Left kidney (tissue), 2 donors: ENCODE data around the gene GATM. TPM values are rescaled to one million over a fixed set of nuclear protein-coding genes. Genes with fewer than 3 reads are reported as not detected.
"Not testable (repeated sequence)": the region's sequence is repeated elsewhere in the genome, so short reads cannot be mapped to it uniquely, and the experiment has no call there.

Source experiments
- DNase-seq: peaks from one replicate; pipeline ENCODE4 v3.0.0-alpha.2; 2013
- polyA plus RNA-seq: library from polyadenylated mRNA; unstranded; fragments of 120-200 nt; gene quantifications from one replicate; pipeline ENCODE4 v1.2.1, GENCODE V29; 2013; ENCODE audit not compliant: insufficient read length

Gene GATM
- polyA plus RNA-seq, 1 donor, result 242 TPM

DNA sequence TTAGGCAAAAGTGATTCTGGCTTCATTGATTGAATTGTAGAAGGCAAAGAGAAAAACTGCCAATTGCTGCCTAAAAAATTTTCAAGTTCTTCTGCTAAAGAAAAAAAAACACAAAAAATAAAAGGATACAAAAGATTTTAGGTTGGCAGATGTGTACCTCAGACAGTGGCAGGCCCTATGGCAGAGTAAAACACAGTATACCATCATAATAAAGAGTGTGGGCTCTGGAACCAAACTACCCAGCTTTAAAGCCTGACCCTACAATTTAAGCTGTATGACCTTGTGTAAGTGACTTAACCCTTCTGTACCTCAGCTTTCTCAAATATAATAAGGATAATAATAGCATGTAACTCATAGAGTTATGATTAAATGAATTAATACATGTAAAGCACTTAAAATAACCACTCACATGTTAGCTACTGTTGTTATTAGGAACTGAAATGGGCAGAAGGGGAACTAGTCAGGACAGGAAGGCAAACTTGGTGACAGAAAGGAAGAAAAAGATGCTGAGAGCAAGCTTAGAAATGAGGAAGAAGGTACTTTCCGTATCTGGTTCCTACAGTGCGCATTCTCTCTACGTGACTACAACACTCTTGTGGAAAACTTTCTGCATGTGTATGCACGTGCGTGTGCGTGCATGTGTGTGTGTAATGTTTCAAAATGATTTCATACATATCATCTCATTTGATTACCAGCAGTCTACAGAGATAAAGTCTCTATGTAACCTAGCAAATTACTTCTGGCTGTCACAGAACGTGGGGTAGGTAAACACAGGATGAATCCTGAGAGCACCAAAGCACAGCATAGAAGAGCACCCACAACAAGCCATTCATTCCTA lies 13.6 kb upstream of the GATM start:
- DNase-seq, result no peak

DNA sequence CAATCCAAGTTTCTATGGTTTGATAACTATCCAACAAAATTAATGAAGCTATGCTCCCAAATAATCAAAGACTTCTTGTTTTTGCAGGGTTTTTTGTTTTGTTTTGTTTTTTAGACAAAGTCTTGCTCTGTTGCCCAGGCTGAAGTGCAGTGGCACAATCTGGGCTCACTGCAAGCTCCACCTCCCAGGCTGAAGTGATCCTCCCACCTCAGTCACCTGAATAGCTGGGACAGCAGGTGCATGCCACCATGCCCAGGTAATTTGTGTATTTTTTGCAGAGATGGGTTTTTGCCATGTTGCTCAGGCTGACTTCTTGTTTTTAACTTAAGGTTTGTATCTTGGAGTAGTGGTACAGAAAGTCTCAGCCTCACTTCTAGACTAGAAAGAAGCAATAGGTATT lies 11.0 kb upstream of the GATM start:
- no peak for DNase-seq

DNA sequence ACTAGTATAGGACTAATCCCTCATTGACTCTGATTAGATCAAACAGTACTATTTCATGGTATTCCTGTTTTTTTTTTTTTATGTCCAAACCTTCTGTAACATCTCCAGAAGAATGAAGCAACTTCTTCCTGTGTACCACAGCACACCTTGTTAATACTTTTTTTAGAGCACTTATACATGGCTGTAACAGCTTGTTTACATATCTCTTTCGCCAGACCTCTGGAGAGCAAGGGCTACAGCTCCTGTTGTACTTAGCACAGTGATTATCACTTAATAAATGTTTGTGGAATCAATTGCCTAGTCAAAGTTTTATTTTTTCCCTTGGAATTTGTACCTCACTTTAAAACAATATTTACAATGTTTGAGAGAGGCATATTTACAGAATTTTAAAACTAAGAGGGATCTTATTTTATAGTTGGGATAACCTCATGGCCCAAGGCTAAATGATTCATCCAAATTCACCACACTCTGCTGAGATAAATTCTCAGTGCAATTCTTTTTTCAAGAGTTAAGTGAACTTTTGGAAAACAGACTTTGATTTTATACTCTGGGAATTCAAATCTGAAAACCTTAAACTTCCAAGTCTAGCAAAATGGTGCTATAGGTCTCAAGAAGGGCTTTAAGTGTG lies 9.2 kb upstream of the GATM start:
- no peak for DNase-seq

DNA sequence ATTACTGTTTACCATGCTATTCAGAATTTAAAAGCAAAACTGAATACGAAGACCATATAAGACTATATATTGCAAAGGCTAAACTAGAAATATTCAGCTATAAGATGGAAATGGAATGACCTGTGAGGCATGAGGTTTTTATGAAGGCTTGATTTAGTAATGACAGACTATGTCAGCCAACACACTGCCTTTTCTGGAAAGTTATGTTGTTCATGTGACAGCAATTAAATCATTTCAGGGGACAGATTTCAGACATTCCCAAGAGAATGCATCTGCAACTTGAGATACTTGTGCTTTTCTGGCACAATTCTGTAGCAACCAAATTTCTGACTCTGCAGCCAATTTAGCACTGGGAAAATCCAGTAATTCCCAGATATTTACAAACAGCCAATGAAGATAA lies 8.6 kb upstream of the GATM start:
- DNase-seq, result no peak

DNA sequence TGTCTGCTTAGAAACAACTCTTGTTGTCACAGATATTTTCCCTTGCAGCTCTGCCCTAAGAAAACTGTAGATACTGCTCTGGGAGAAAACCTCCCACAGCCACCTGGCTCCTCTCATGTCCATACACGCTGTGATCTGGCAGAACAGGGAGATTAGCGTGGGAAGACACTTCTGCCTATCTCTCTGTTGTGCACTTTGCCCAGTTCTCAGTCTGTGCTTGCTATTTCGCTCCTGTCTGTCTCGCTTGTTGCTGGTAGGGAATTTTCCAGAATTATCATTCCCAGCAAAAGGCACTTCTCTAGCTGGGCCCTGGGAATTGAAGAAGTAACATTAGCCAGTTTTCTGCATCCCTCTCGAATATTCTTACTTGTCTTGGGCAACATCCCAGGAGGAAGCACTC lies 8.1 kb upstream of the GATM start:
- DNase-seq, result no peak

DNA sequence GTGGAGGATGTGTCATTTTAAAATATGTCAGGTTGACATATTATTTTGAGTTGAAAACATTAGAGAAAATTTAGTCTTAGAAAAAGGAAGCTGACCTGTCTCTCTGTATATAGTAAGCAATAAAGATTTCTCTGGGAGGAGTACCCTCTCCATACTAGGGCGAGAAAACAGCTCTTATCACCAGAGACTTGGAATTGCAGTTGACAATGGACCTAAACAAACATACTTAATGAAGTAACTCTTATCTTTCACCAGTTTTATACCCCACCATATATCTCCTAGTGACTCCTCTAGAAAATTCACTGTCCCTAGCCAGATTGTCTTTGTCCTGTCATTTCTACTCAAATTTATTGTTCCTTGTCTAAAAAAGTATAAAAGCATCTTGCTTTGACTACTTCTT lies 7.2 kb upstream of the GATM start:
- no peak for DNase-seq

DNA sequence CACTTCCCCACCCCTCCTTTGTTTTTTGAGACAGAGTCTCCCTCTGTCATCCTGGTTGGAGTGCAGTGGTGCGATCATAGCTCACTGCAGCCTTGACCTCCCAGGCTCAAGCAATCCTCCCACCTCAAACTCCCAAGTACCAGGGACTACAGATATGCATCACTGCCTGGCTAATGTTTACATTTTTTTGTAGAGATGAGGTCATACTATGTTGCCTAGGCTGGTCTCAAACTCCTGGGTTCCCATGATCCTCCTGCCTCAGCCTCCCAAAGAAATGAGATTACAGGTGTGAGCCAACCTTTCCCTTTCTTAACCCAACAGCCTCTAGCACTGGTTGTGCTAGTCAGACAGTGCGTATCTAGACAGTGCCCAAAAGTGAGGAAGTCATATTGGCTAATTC lies 6.4 kb upstream of the GATM start:
- no peak for DNase-seq

DNA sequence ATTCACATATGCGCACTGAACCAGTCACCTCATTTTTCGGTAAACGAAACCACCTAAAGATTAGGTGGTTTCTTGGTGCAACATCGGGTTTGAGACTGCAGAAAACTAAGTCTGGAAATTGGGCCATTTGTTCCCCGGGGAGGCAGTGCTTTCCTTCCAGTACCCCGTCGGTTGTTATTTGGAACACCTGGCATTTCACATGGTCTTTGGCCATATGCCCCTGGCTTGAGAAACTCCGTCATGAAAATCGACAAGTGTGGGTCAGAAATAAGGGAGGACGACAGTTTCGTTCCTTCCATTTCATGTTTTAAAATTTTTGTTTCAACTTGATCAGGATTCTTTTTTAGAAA lies 544 bp upstream of the GATM start:
- no peak for DNase-seq

DNA sequence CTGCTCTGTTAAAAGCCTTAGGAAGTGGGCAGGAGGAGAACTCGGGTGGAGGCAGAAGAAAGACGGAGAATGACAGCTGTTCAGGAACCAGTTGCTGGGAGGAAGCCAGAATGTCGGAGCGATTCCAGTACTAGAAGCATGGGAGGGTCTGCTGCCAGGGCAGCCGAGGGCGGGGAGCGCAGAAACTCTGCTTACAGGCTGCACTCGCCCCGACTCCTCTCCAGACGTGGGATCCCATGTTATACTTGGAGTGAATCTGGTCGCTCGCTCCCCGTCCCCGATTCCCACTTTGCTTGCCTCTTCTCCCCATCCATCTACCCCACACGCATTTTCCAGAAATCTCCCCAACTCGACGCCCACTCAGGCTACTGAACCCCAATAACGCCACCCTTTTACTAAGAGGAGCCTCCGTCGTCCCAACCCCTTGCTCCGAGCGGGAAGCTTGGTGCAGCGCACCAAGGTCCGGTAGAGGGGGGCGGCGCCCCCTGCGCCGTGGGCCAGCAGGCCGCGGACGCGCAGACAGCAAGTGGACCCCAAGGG lies 665 bp downstream of the GATM start:
- DNase-seq, result no peak

DNA sequence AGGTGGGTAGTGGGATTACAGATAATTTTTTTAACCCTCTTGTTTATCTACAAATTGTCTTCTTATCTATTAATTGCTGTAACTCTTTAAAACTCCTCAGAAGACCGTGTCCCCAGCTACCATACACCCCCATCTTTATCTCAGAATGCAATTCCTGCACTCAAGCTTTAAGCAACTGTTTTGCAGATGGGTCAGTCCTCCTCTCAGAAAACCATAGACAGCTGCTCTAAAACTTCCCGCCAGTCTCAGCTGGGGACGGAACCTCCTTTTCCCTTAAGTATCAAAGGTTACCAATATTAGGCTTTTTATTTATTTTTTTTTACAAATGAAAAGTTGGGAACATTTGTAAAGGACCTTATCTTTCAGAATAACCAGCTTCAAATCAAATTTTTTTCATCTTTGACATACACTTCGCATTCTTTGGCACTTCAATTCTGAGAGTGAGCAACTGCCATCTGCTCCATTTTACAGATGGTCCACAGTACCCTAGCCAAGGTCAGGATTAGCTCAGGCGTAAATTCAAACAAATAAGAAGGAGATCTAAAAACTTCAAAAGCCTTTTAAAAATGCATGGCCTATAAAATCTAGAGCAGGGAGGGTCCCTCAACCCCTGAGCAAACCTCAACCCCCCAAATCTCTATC lies 1.3 kb downstream of the GATM start:
- no peak for DNase-seq

DNA sequence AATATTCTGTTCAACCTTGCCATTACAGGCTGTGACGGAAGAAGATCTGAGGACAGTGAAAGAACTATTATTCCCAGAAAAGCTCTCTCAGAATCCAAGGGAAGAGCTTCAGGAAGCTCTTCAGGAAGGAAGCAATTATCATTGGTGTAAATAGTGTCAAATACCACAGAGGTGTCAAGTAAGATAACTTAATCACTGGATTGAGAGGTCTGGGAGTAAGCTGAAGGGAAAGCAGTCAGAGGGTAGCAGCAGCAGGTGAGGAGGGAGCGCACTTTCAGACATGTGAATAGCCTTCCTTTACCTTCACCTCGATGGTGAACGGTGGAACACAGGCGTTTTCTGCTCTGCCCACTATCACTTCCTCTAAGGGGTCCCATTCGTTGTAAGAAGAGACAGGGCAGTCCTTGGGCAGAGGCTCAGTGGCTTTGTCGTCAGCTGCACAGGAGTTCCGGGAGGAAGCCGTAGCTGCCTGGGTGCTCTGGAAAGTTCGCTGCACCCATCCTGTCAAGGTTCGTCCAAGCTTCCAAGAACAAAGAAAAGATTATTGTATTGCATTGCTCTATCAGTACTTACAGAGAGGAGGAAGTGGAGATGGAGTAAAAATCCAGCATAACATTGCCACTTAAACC lies 1.9 kb downstream of the GATM start:
- no peak for DNase-seq

DNA sequence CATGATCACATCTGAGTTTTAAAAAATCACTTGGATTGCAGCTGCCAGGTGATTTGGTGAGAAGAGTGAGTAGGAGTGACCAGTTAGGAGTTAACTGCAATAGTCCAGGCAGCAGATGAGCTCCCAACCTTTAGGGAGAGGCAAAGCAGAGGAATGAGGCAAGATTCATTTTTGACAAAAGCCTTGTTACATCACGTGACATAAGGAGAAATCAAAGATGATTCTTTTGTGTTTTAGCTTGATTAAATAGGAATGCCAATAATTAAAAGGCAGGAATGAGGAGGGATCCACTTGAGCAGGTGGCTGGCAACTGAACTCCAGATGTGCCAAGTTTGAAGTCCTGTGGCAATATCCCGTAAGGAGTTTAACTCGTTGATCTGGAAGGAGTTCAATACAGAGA lies 2.5 kb downstream of the GATM start:
- no peak for DNase-seq

DNA sequence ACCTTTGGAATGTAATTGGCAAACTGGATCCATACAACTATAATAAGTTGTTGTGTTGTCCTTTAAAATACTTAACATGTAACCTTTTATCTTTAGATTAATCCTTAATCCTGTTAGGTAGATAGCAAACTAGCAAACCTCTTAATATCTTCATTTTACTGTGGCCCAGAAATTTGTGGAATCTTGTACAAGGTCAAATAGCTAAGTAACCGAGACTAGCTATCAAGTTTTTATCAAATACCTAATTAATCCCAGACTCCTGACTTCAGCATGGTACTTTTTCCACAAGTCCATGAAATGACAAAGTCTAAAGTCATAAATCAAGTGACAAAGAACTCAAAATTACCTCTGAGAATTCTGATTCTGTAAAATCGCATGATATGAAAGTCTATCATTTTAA lies 4.4 kb downstream of the GATM start:
- DNase-seq, result no peak

DNA sequence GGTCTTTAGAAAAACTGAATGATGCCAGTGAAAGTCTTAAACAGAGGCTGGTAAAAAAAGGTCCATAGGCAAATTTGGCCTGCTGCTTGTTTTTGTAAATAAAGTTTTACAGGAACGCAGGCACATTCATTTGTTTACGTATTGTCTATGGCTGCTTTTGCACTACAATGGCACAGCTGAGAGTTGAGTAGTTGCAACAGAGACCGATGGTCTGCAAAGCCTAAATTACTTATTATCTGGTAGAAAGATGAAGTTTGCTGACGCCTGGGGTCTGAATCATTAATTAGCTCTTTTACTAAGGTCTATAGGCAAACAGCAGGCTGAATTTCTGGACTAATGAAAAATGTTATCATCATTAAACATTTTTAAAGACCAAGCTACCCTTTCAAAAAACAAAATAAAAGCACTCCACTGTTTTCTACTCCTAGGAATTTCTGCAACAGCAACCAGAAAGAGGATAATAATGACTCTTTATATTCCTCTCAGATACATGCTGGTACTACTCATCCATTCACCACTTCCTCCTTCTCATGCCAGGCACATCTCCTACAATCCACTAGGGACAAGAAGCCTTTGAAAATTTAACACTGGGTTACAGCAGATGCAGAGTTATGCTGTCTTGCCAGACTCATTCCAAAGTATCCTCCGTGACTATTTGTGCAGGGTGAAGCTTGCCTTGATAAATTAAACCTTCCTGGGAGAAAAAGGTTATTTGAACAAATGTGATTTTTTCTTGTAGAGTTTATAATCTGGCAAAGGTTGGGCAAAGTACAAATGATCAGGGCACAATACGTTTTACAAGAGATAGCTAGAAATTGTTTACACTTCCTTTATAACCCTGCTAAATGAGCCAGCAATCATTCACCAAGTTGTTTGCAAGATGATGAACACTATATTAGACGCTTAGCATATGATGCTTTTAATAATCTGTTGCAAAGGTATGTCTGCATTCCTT lies 6.0 kb downstream of the GATM start:
- DNase-seq, result no peak

DNA sequence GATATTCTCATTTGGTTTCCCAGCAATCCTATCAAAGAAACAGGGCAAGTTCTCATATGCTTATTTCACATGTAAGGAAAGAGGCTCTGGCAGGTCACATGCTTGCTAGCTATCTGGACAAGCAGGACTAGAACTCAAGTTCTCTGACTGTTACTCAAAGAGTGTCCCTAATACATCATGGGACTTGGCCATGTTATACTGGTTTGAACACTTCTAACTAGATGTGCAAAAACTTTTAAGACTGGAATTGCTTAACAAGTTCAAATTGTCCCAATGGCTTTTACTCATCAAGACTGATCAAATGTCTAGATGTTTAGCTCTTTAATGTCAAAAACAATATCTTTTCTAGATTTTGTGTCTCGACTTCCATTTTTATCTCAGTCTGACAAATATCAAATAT lies 6.8 kb downstream of the GATM start:
- no peak for DNase-seq

DNA sequence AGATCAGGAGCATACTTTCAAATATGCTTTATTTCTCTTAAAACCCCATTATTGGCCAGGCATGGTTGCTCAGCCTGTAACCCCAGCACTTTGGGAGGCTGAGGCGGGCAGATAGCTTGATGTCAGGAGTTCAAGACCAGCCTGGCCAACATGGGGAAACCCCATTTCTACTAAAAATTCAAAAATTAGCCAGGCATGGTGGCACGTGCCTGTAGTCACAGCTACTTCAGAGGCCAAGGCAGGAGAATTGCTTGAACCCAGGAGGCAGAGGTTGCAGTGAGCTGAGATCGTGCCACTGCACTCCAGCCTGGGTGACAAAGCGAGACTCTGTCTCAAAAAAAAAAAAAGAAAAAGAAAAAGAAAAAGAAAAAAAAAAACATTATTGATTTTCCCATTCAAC lies 8.3 kb downstream of the GATM start:
- DNase-seq, result not testable (repeated sequence)

DNA sequence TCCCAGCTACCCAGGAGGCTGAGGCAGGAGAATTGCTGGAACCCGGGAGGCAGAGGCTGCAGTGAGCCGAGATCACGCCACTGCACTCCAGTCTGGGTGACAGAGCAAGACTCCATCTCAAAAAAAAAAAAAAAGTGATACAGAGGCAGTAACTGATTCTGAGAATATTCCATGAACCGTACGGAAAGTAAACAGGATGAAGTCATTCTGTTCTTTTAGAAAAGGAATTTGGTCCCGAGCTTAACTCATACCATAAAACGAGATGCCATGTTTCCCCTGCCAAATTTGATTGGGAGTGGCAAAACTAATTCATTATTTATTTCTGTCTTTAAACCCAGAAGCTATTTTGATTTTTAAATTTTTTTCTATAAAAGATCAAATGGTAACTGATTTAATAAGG lies 11.1 kb downstream of the GATM start:
- not testable (repeated sequence) for DNase-seq

DNA sequence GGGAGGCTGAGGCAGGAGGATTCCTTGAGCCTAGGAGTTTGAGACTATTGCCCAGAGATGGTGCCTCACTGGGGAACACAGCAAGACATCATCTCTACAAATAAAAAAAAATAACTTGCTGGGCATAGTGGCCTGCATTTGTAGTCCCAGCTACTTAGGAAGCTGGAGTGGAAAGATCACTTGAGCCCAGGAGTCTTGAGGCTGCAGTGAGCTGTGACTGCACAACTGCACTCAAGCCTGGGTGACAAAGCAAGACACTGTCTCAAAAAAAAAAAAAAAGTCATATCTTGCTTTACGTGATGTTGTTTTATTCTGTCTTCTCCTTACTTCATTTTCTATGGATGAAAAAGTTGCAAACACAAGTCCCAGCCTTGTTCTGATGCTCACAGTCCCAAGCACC lies 14.1 kb downstream of the GATM start:
- no peak for DNase-seq

DNA sequence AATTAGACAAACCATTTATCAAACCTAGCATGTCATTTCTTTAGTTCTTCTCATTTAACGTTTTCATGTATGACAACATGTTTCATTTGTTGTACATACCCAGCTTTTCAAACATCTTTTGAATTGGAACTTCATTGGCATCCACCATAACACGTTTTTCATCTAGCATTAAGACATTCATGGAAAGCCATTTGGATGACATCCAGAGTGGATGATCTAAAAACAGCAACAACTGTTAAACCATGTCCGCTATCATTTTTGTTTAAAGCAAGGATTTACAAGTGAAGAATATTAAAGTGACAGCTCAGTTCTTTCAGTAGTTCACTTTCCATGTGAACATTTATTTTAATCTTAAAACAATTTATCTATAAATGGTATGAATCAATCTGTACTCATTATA lies 14.5 kb downstream of the GATM start:
- DNase-seq, result no peak

DNA sequence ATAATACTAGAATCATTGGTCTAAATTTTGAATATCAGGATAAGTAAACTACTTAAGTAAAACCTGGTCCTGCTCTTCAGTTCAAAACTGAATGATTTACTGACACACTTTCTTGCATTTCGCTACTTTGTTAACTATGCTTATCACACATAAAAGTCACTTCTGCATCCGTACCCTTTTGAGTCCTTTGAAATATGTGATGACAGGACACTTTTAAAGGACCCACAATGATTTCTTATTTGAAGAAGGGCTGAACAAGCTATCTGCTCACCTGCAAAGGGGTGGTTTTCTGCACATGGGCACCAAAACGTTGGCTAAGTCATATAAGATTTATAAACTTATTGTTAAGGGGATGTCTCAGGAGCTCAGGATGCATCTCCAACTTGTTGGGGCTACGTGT lies 15.0 kb downstream of the GATM start:
- no peak for DNase-seq

DNA sequence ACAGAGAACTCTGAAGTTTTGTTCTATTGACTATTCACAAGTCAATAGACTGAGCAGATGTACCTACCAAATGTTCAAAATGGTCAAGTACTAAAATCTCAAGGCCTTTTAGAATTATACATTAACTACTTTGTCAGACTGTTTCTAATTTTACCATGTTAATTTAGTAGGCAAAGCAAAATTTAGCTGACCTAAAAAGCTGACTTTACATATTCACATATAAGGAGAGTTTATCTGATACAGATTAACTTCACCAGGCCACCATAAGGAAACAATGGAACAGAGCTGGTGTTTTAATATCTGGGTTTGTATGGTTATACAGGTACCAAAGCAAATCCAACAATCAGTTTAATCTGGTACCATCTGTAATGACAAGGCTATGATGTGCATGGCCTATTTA lies 15.9 kb downstream of the GATM start:
- no peak for DNase-seq

DNA sequence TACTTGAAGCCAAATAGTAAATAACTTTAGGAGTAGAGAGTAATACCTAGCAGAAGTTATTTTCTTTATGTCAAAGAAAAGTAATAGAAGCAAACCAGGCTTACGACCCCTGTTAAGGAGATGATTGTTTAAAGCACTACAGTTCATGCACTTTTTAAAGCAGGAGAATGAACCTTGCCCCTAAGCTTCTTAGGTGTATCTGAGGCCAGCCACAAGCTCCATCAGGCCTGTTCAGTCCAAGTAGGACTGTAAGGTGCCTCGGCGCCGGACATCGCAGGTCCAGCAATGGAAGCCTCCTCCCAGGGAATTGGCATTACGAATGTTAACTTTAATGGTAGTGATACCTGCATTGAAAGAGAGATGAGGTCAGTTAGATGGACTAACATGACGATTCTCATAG lies 16.5 kb downstream of the GATM start:
- no peak for DNase-seq
